Adrenal gland (tissue), 12 donors: ENCODE data around the gene PRM2. TPM values are rescaled to one million over a fixed set of nuclear protein-coding genes. Genes with fewer than 3 reads are reported as not detected.

Experiments
- DNase-seq, 7 donors: peaks; one replicate each; pipeline ENCODE4 v3.0.0-alpha.2; 2019 to 2020
- H3K27ac ChIP-seq, 5 donors: fragments of 200-600 bp; sonication (generic) in 4 of 5; 1 replicate in 3 of 5; 2 replicates in 2 of 5; pipeline versions ENCODE4 v1.5.1 to v1.8.0; 2016 to 2020; ENCODE audit warnings: mild to moderate bottlenecking in 1 of 5
- H3K27me3 ChIP-seq: fragments of 200-600 bp; 2 replicates; pipeline ENCODE4 v1.8.0; 2021
- H3K36me3 ChIP-seq, 2 donors: fragments of 200-600 bp; replicated peaks in 1 of 2; 1 replicate in 1 of 2; 2 replicates in 1 of 2; pipeline versions ENCODE4 v1.5.1 to v1.8.0; 2018 to 2022
- H3K4me1 ChIP-seq, 2 donors: fragments of 200-600 bp; replicated peaks in 1 of 2; 1 replicate in 1 of 2; 2 replicates in 1 of 2; pipeline versions ENCODE4 v1.5.1 to v1.8.0; 2018 to 2021
- H3K4me3 ChIP-seq, 4 donors: fragments of 200-600 bp; sonication (generic) in 3 of 4; one replicate each; pipeline ENCODE4 v1.5.1; 2016 to 2018
- H3K9me3 ChIP-seq, 3 donors: fragments of 200-600 bp; sonication (generic) in 1 of 3; replicated peaks in 1 of 3; 1 replicate in 2 of 3; 2 replicates in 1 of 3; pipeline versions ENCODE4 v1.5.1 to v1.8.0; 2016 to 2021
- POLR2A ChIP-seq, 2 donors: fragments of 450-650 bp; IDR thresholded peaks; one replicate each; pipeline ENCODE4 v1.6.1; 2017; ENCODE audit warnings: antibody characterized with exemption in 2 of 2, mild to moderate bottlenecking in 2 of 2, moderate library complexity in 1 of 2
- WGBS, 4 donors: extraction: QIAGEN DNeasy Blood & Tissue Kit in 2 of 4; methylation state at CpG; one replicate each; pipeline versions ENCODE4 v1.1.5 to v1.1.7; 2013 to 2017; 5-methylcytosine and 5-hydroxymethylcytosine counted together
- intact Hi-C, 2 donors: fragments of 100-400 bp; cut with DNase I; formaldehyde crosslinking; loops; one replicate each; pipeline versions ENCODE4 v1.14.1 to v1.15.0; 2022 to 2023
- polyA plus RNA-seq, 3 donors: library from polyadenylated mRNA; stranded (reverse); fragments of 200-250 nt in 2 of 3; fragments of 350-450 nt in 1 of 3; fragmentation: Illumina TruSeq in 1 of 3; extraction: RNeasy Lipid Tissue Mini Kit (QIAGEN cat#74804) in 1 of 3; gene quantifications; one replicate each; pipeline ENCODE4 v1.2.3, GENCODE V29; 2013 to 2014
- total RNA-seq, 9 donors: library from RNA; depleted of rRNA in 4 of 9; stranded (reverse); fragments of >200 nt in 4 of 9; fragments of 120-200 nt in 1 of 9; fragmentation: NEBNext Ultra II Directional in 1 of 9; extraction: Animal tissue kit (Norgen Biotek cat#: 25700) in 1 of 9; gene quantifications; one replicate each; pipeline versions ENCODE4 v1.1.0 to v1.2.4, GENCODE V29; 2013 to 2023
- TF ChIP-seq, protein P1 (sequence below), 6 experiments: fragments of 450-650 bp in 4 of 6; fragments of 200-600 bp in 2 of 6; sonication (generic) in 1 of 6; IDR thresholded peaks; 1 replicate in 5 of 6; 2 replicates in 1 of 6; pipeline versions ENCODE4 v1.5.1 to v1.8.0; 2016 to 2021; ENCODE audit warnings: antibody characterized with exemption in 6 of 6, mild to moderate bottlenecking in 2 of 6, moderate library complexity in 1 of 6
- donor health status: healthy with polysubstance abuse.
- donor health status: Bipolar disorder and iron deficiency.
- donor health status: DM: yes; HTN: yes; CAD: no.
- donor health status: DM: no; HTN: no; CAD: no.
- donor health status: DM: no; HTN: no; CAD: no.
- donor health status: DM: yes; HTN: yes; CAD: no.

Gene PRM2
- total and polyA plus RNA-seq, 12 donors: not detected

DNA sequence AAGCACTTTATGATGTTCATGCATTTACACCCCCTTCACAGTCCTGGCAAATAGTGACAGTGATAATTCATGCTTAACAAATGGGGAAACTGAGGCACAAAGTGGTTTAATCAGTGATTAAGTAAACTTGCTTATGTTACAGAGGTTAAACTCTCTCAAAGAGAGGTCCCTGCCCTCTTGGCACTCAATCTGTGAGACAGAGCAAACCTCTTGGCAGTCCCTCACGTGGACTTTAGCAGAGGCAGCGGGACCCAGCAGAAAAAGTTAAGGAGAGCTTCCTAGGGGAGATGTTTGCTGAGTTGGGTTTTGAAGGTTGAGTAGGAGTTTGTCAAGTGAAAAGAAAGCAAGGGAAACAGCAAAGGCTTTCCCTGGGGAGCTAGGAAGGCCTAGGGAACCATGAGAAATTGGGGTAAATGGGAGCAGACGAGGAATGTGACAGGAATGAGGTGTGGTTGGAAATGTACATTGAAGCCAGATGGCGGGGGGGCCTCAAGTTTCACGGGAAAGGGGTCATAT, 31.0 kb downstream of the PRM2 start:
- Histone ChIP-seq H3K27ac (no peak overlapping the region), H3K4me3 (no peak overlapping the region), H3K9me3 (no peaks in the 10 kb centered on the region), H3K4me1 (no peaks in the 10 kb centered on the region), H3K36me3 (no peaks in the 10 kb centered on the region), H3K27me3 (no peaks in the 10 kb centered on the region)
- intact Hi-C loops: loop anchor here in 1 of 2 donors (10.0 kb wide), 2 partner anchors 50 to 80 kb away; no protein-coding TSS in a partner anchor
- WGBS, 4 donors: 87 to 93% (median 89%) methylated on average over 5 of the region's 5 CpGs
- TF ChIP-seq, protein P1, sequence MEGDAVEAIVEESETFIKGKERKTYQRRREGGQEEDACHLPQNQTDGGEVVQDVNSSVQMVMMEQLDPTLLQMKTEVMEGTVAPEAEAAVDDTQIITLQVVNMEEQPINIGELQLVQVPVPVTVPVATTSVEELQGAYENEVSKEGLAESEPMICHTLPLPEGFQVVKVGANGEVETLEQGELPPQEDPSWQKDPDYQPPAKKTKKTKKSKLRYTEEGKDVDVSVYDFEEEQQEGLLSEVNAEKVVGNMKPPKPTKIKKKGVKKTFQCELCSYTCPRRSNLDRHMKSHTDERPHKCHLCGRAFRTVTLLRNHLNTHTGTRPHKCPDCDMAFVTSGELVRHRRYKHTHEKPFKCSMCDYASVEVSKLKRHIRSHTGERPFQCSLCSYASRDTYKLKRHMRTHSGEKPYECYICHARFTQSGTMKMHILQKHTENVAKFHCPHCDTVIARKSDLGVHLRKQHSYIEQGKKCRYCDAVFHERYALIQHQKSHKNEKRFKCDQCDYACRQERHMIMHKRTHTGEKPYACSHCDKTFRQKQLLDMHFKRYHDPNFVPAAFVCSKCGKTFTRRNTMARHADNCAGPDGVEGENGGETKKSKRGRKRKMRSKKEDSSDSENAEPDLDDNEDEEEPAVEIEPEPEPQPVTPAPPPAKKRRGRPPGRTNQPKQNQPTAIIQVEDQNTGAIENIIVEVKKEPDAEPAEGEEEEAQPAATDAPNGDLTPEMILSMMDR (IDR thresholded peaks at IDR 0.05): no peak
- no peak for TF ChIP-seq POLR2A (IDR thresholded peaks at IDR 0.05)
- DNase-seq: no peak

DNA sequence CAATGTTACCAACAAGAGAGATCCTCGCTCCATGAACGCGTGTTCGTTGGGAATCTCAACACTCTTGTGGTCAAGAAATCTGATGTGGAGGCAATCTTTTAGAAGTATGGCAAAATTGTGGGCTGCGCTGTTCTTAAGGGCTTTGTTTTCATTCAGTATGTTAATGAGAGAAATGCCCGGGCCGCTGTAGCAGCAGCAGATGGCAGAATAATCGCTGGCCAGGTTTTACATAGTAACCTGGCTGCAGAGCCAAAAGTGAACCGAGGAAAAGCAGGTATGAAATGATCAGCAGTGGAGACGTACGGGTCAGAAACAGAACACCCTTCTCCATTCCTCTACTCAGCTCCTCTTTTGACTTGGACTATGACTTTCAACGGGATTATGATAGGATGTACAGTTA, 33.6 kb downstream of the PRM2 start:
- TF ChIP-seq, protein P1 (IDR thresholded peaks at IDR 0.05): no peak
- no peak for TF ChIP-seq POLR2A (IDR thresholded peaks at IDR 0.05)
- no peaks in the 10 kb centered on the region for H3K4me1 ChIP-seq
- 84 to 86% (median 85%) methylated on average over 12 of the region's 12 CpGs for WGBS, 4 donors
- H3K4me3 ChIP-seq: no peak overlapping the region
- no peak for DNase-seq
- no peaks in the 10 kb centered on the region for H3K27me3 ChIP-seq
- H3K9me3 ChIP-seq: no peaks in the 10 kb centered on the region
- H3K36me3 ChIP-seq: no peaks in the 10 kb centered on the region
- no peak overlapping the region for H3K27ac ChIP-seq
- intact Hi-C loops: loop anchor here in 1 of 2 donors (10.0 kb wide), 2 partner anchors 52 to 78 kb away; no protein-coding TSS in a partner anchor

DNA sequence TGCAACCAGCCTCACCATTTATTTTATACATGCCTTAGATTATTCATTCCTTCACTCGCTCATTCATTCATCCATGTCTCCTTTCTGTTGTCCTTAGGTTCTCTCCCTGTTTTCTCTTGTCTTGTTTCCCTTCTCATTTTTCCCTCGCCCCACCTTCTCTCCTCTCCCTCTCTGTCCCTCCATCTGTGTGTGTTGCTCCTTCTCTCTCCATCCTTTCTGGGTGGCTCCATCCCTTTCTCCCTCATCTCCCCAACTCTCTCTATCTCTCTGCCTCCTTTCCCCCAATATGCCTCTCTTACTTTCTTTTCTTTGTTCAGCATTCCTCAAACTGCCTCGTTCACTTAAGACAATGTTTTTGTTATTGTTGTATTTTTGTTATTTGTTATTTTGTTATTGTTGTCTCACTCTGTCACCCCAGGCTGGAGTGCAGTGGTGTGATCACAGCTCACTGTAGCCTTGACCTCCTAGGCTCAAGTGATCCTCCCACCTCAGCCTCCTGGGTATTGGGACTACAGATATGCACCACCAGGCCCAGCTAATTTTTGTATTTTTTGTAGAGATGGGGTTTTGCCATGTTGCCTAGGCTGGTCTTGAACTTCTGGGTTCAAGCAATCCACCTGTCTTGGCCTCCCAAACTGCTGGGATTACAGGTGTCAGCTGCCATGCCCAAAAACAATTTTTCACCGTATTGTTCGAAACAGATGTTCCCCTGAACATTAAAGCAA, 34.6 kb downstream of the PRM2 start:
- TF ChIP-seq, protein P1 (IDR thresholded peaks at IDR 0.05): no peak
- no peak for TF ChIP-seq POLR2A (IDR thresholded peaks at IDR 0.05)
- Histone ChIP-seq H3K36me3 (no peaks in the 10 kb centered on the region), H3K4me1 (no peaks in the 10 kb centered on the region), H3K4me3 (no peak overlapping the region), H3K27me3 (no peaks in the 10 kb centered on the region), H3K27ac (no peak overlapping the region), H3K9me3 (no peaks in the 10 kb centered on the region)
- DNase-seq: no peak
- WGBS, 4 donors: 91 to 97% (median 95%) methylated on average over 5 of the region's 5 CpGs
- intact Hi-C loops: loop anchor here in 1 of 2 donors (10.0 kb wide), 2 partner anchors 53 to 77 kb away; no protein-coding TSS in a partner anchor

DNA sequence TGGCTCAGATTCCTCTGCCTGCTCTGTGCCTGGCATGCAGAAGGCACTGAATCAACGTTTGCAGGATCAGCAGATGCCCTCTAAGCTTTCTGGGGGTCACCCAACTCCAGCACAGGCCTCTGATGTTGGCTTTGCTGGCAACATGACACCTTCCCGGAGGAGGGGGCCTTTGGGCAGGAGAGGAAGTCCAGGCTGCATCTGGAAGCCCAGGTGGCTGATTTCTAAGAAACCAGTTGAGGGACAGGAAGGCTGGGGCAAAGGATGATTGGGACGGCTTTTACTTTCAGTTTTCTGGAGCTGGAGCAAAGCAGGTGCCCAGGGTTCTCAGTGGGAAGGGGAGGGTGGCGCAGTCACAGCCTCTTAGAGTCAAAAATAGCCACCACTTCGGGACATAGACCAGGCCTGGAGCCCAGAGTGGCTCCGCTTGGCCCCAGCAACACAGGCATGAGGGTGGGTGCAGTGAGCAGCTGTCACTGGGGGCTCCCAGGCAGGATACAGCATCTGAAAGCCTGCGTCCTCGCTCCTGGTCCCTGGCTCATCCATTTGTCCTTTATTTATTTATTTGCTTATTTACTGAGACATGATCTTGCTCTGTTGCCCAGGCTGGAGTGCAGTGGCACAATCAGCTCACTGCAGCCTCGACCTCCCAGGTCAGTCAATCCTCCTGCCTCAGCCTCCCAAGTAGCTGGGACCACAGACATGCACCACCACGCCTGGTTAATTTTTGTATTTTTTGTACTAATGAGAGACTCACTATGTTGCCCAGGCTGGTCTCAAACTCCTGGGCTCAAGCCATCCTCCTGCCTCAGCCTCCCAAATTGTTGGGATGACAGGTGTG, 35.4 kb downstream of the PRM2 start:
- TF ChIP-seq POLR2A (IDR thresholded peaks at IDR 0.05): no peak
- TF ChIP-seq, protein P1 (IDR thresholded peaks at IDR 0.05): no peak
- H3K9me3 ChIP-seq: no peaks in the 10 kb centered on the region
- 75 to 84% (median 79%) methylated on average over 9 to 10 of the region's 10 CpGs for WGBS, 4 donors
- no peaks in the 10 kb centered on the region for H3K27me3 ChIP-seq
- no peak overlapping the region for H3K4me3 ChIP-seq
- H3K4me1 ChIP-seq: no peaks in the 10 kb centered on the region
- intact Hi-C loops: loop anchor here in 1 of 2 donors (10.0 kb wide), 2 partner anchors 54 to 76 kb away; no protein-coding TSS in a partner anchor
- no peak overlapping the region for H3K27ac ChIP-seq
- no peak for DNase-seq
- H3K36me3 ChIP-seq: no peaks in the 10 kb centered on the region
